ENCODE data around the gene KRT8.
"Not testable (repeated sequence)": the region's sequence is repeated elsewhere in the genome, so short reads cannot be mapped to it uniquely, and the experiment has no call there.

The KRT8 gene

GRCh38 chr12:52873832-52874572 is 30.9 kb downstream of the KRT8 start:
- no peak for FAIRE-seq

DNA sequence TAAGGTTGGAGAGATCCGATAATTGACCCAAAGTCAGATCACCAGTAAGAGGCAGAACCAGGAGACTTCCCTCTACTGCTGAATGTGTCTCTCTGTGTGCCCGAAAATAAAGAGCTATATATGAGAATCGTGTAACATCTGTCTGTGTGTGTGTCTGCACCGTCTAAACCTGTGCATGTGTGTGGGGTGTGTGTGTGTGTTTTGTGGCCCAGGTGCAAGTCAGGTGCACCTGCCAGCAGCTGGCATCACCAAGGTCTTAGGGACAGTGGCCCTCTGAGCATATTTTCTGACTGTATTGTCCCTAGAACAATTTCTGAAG is 31.4 kb downstream of the KRT8 start:
- no peak for FAIRE-seq

DNA sequence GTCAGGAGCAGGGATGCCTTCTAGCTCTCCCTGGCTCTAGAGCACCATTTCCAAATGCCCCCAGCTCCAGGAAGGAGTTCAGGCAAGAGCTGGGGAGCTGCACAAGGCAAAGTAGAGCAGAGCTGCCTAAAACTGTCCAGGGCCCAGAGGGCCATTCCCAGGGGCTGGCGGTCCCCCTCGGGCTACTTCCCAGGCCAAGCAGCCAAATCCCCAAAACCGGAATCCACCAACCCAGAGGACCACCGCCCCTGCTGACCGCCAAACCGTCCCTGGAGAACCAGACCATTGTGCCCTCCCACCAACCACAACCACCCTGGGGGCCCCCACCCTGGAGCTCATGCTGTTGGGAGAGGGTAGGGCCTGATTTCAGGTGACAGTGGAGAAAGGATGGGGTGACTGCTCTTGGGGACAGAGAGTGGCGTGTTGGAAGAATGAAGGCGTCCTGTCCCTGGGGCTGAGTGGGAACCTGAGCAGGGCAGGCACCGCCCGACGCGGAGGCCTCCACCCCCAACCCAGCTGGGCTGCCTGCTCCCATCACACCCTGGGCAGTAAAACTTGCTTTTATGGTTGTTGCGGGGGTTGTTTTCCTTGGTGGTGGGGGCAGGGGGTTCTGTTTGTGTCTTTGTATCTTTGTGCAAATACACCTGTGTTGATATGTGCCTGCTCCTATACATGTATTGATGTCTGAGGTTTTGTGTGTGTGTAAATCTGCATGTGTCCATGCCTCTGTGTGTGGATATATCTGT is 32.1 kb downstream of the KRT8 start:
- FAIRE-seq = no peak

DNA sequence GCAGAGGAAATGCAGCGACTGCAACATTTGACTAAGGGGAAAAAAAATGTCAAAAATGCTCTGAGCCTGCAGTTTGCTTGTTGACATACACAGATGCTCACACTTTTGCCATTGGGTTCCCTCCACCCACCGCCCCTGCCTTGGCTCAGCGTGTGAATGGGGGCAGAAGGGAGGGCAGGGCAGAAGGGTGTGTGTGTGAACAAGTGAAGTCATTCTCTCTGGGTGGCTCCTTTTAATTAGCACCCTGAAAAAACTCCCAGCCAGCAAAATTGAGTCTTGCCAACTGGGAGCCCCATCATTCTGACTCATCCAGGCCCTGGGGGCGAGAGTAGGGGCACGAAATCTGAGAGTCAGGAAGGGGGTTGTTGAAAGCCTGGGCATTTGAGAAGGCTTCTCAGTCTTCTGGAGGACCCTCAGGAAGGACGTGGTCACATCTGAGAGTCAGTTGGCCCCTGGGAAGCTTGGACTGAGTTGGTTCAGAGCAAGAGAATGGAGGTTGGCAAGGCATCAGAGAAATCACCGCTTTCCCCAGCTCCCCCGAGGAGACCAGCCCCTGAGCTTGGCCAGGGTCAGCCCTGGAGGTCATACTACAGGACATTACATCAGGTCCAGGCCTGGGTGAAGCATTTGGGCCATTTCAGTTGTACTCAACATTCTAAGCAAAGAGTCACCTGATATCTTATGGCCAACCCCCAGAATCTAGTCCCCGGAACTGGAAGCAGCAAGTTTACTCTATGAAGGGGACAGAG is 33.4 kb downstream of the KRT8 start:
- FAIRE-seq = no peak

DNA sequence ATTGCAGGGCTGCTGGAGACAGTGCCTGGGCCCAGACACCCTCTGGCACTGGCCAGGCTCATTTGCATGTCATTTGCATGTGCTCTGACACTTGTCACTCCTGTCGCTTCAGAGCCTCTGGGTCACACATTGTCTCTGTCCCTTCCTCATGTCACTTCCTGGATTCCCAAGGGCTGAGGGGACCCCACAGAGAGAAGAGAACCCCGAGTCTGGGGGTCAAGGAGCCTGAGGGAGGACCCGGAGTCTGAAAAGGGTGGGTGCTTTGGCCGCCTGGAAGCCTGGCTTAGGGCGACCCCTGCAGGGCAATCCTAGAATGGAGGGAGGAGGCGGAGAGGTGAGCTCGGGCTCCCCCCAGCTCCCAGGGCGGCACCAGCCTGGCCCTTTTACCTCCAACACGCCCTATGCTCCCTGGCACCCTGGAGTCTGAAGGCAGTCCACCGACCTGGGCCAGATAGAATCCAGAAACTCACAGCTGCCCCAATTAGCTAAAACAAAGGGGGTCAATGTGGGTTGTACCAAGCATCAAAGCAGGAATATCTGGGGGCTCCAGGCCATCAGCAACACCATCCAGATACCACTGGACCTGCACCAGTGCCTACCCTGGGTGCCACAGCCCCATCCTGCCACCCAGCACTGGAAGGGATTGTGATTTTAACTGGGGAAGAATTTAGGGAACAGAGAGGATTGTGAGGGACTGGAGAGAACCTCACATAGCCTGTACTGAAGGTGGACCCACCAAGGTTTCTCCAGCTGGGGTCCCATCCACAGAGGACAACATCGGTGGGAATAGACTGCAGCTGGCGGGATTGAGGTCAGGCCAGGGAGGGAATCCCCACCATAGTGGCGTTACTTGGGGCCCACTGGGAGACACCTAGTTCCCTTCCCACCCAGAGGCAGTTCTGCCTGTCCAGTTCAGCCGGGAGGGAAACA is 34.2 kb downstream of the KRT8 start:
- FAIRE-seq = no peak

DNA sequence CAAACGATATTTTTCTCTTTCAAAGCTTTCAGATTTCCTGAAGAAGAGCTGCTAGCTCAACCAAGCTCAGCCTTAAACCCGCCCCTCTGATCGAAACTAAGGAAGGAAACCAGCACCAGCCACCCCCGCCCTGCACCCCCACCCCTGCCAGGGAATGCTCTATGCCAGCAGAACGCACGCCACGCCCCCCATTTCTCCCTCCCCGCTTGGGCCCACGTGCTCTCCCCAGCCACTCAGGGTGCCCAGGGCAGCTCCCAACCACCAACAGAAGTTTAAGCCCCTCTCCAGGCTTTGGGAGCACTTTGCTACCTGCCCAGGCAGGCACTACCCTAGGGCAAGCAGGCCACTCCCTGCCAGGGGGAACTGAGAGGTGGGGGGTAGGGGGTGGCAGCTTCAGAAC is 37.2 kb downstream of the KRT8 start:
- FAIRE-seq = no peak

DNA sequence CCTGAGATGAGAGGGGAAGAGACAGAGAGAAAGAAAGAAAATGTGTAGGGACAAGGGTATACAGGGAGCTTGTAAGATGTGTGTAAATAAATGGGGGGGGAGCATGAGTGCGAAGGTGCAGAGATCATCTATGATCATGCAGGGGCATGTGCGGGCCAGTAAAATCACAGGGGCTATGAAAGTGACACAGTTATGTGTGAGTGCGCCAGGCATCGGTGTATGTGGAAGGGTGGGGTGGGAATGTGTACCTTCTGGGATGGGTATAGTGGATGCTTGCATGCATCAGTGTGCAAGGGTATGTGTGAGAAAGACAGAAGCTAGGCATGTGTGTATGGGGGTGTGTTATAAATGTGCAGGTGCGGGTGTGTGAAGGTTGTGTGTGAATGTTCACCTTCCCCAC is 37.7 kb downstream of the KRT8 start:
- FAIRE-seq = no peak

GRCh38 chr12:52865090-52865944 is 39.6 kb downstream of the KRT8 start:
- FAIRE-seq = no peak

DNA sequence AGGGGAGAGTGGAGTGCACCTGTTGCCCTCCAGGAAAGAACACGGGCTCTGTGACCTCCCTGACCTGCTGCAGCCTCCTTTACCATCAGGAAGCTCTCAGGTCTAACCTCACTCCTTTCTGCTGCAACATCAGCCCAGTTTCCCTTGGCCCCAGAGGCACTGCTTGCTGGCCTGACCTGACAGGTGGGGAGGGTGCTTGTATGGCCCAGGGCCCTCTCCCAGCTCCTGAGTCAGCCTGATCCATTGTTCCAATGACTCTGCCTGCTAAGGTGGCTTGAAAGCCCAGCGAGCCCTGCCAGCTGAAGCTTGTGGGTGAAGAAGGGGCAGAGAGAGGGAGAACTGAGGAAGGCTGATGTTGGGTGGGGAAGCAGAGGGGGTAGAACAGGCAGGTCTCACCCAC is 42.9 kb downstream of the KRT8 start:
- FAIRE-seq = no peak

DNA sequence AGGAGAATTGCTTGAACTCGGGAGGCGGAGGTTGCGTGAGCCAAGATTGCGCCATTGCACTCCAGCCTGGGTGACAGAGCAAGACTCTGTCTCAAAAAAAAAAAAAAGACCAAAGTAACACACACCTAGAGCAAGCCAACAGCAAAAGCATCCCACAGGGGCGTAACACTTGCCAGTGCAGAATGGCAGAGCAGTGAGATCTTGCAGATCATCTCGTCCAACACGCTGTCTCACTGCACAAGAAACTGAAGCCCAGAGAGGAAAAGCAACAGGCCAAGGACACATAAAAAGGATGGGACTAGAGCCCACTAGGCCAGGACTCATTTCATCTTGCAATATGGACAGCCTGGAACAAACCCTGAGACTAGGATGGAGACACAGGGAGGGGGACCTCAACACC is 43.4 kb downstream of the KRT8 start:
- no peak for FAIRE-seq

DNA sequence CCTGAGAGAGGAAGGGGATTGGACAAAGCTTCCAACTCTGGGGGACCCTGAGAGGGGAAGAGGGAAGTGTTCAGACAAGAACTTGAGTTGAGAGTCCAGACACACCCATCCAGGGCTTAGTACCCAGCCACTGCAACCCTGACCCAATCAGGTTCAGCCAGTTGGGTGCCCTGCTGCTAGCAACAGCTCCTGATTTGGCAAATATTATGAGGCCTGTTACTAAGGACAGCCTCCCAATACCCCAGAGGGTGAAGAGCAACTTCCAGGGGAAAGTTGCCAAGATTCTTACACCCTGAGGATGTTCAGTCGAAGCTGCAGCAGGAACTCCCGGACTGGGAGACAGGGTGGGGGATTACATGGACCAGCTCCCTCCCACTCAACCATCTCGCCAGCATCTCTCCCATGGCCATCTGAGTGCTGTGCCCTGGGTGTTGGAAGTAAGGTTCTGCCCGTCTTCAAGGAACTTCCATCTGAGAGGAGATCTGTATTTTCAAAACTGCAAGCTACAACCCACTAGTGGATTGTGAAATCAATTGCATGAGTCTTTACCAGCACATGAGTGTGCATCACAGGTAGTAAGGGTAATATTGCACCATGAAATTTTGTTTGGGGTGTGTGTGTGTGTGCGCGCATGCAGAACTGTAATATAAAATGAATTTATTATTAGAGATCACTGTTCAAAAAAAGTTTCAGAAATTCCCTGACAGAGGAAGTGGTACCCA is 44.6 kb downstream of the KRT8 start:
- no peak for FAIRE-seq

DNA sequence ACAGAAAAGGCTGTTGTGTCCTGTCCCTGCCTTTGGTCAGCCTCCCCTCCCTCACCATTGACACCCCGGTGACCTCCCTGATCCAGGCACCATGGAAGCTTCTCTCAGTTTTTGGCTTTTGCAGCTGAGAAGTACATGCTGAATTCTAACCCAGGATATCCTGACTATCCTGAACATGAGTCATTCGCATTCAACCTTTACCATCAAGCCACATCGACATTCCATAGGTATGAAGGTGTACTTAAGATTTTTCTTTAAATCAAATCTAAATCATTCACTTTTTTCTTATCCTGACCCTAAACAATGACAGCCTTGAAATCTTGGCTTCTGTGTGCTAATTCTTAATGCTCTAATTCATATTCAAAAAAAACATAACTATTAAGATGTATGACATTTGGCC is 47.4 kb downstream of the KRT8 start:
- no peak for FAIRE-seq

- no peak for FAIRE-seq
Measured at GRCh38 chr12:52856787-52857186, 48.1 kb downstream of the KRT8 start.

- FAIRE-seq = not testable (repeated sequence)
Measured at GRCh38 chr12:52856077-52856476, 48.8 kb downstream of the KRT8 start.

GRCh38 chr12:52851787-52852186 is 53.1 kb downstream of the KRT8 start:
- FAIRE-seq = no peak

GRCh38 chr12:52850681-52851080 is 54.2 kb downstream of the KRT8 start:
- FAIRE-seq = no peak

DNA sequence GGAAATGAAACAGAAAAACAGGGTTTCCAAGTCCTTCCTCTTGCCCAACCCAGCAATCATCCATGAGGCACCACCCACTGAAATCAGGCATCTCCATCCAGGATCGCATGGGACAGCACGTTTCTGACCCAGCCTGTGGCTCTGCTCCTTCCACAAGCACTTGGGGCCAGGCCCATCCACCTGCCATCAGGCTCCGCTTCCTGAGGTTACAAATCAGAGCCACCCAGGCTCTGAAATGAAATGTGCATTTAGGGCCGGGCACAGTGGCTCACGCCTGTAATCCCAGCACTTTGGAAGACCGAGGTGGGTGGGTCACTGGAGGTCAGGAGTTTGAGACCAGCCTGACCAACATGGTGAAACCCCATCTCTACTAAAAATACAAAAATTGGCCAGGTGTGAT is 55.4 kb downstream of the KRT8 start:
- FAIRE-seq = no peak

DNA sequence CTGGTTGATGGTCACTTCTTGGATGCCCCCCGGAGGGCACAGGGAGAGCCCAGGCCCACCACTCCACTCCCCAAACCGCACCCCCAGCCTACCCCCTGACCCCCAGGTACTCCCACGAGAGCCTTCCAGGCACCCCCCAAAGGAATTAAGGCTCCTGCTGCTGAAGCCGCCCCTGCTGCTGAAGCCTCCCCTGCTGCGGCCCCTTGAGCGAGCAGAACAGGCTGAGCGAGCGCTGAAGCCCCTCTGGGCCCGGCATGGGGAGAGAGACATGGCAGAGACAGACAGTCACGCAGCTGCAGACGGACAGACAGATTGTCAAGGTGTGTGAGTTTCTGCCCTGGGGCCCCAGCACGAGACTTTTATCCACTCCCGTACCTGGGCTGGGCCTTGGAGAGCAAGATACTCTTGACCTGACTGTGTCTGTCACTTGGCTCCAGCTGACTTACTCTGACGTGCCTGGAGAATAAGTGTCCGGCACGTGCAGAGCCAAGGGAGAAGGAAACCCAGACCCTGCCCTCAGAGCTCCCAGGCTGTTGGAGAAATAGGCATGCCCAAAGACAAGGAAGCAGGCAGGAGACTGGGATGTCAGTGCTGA is 56.1 kb downstream of the KRT8 start, which contains the start of gene KRT78:
KRT78 (minus strand) TSS at position 334 of the 595 bp plus-strand sequence; CDS start at position 270, 64 bp downstream.
- no peak for FAIRE-seq

- FAIRE-seq = no peak
Measured at GRCh38 chr12:52847335-52848102, 57.4 kb downstream of the KRT8 start.

Data from colon (tissue), 2 donors.